Right renal pelvis (tissue), 4 donors: Measurements from ENCODE around the gene ULK1. TPM values are rescaled to one million over a fixed set of nuclear protein-coding genes. Genes with fewer than 3 reads are reported as not detected.
"Not testable (repeated sequence)": the region's sequence is repeated elsewhere in the genome, so short reads cannot be mapped to it uniquely, and the experiment has no call there.

ENCODE experiments used
- DNase-seq, 4 donors: peaks; one replicate each; pipeline ENCODE4 v3.0.0-alpha.2; 2013; ENCODE audit warnings: low read depth in 4 of 4, low spot score in 3 of 4, missing footprints in 1 of 4
- polyA plus RNA-seq, 4 donors: library from polyadenylated mRNA; unstranded; fragments of 120-200 nt; gene quantifications; one replicate each; pipeline ENCODE4 v1.2.1, GENCODE V29; 2013; ENCODE audit not compliant: insufficient read length in 4 of 4

ULK1 gene
- polyA plus RNA-seq, 4 donors, result 23.1 to 35.0 (median 28.0) TPM

- no peak for DNase-seq
Measured at GRCh38 chr12:131861261-131862083, 33.0 kb upstream of the ULK1 start.

GRCh38 chr12:131862084-131862441 is 32.4 kb upstream of the ULK1 start:
- DNase-seq, result no peak

GRCh38 chr12:131862600-131862993 is 31.8 kb upstream of the ULK1 start:
- no peak for DNase-seq

- no peak for DNase-seq
Measured at GRCh38 chr12:131862994-131863710, 31.3 kb upstream of the ULK1 start.

- no peak for DNase-seq
Measured at GRCh38 chr12:131863711-131864396, 30.6 kb upstream of the ULK1 start.

- DNase-seq, result no peak
Measured at GRCh38 chr12:131864469-131864868, 30.0 kb upstream of the ULK1 start.

GRCh38 chr12:131865180-131865875 is 29.1 kb upstream of the ULK1 start:
- DNase-seq, result no peak

GRCh38 chr12:131867471-131867870 is 27.0 kb upstream of the ULK1 start:
- DNase-seq, result no peak

GRCh38 chr12:131867891-131868675 is 26.3 kb upstream of the ULK1 start:
- no peak for DNase-seq

GRCh38 chr12:131869871-131870418 is 24.5 kb upstream of the ULK1 start:
- DNase-seq, result no peak

GRCh38 chr12:131871677-131872076 is 22.7 kb upstream of the ULK1 start:
- no peak for DNase-seq

- DNase-seq, result no peak
Measured at GRCh38 chr12:131872154-131873051, 22.0 kb upstream of the ULK1 start.

GRCh38 chr12:131873293-131873692 is 21.1 kb upstream of the ULK1 start:
- DNase-seq, result no peak

GRCh38 chr12:131874972-131875371 is 19.4 kb upstream of the ULK1 start:
- not testable (repeated sequence) for DNase-seq

- DNase-seq, result not testable (repeated sequence)
Measured at GRCh38 chr12:131877216-131877615, 17.2 kb upstream of the ULK1 start.

- DNase-seq, result not testable (repeated sequence)
Measured at GRCh38 chr12:131878436-131878835, 16.0 kb upstream of the ULK1 start.

GRCh38 chr12:131882804-131883520 is 11.5 kb upstream of the ULK1 start:
- no peak for DNase-seq

GRCh38 chr12:131883521-131883900 is 10.9 kb upstream of the ULK1 start:
- DNase-seq, result no peak
